ENCODE results near the gene ALK. TPM values are rescaled to one million over a fixed set of nuclear protein-coding genes. Genes with fewer than 3 reads are reported as not detected.

The ALK gene
- total RNA-seq, 4 donors from 2014 or later = 0.83 to 1.6 (median 1.2) TPM

DNA sequence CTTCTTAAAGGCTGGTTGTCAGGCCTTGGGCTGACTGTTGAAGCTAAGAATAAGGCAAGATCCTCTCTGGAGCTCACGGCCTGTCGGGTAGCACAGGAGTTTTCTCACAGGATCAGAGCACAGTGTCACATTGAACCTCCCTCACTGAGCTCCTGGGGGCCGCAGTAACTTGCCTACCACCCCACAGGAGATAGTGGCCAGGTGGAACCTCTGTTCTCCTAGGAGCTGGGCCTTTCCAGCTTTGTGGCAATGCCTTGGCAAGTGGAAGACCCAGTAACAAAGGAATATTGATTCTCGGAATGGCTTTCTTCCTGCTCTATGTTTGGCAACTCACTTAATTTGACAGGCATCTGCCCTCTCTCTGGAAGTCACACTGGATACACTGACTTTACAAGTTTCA, 1.2 kb upstream of the ALK start:
- H3K27me3 ChIP-seq = peaks cover 6 to 62% (median 25%) of the 10 kb centered on the region in 4 donors

GRCh38 chr2:29920631-29921559, 491 bp downstream of the ALK start:
- no peak for TF ChIP-seq POLR2A (IDR thresholded peaks at IDR 0.05; ENCODE audit: low read depth)
- TF ChIP-seq CTCF (IDR thresholded peaks at IDR 0.05) = no peak
- TF ChIP-seq EP300 (IDR thresholded peaks at IDR 0.05) = no peak
- intact Hi-C loops (cut with DNase I) = no loop called here
- H3K27me3 ChIP-seq = peaks cover 6 to 79% (median 28%) of the 10 kb centered on the region in 4 donors
- peak overlapping the region; percentile 50 to 60 (median 52) for H3K4me3 ChIP-seq
- H3K36me3 ChIP-seq = no peaks in the 10 kb centered on the region
- DNase-seq (ENCODE audit: extremely low spot score) = no peak
- H3K4me1 ChIP-seq = peaks cover 27 to 31% (median 29%) of the 10 kb centered on the region in 4 donors
- no peaks in the 10 kb centered on the region for H3K9me3 ChIP-seq
- 3% methylated on average over 7 of the region's 71 CpGs for WGBS
- H3K27ac ChIP-seq (replicated peaks in 1 of 4) = no peak overlapping the region

More for the DNA sequence above, 1.2 kb upstream of the ALK start:
- WGBS = 78% methylated on average over 4 of the region's 4 CpGs
- Histone ChIP-seq H3K4me3 (no peak overlapping the region), H3K4me1 (peaks cover 27 to 31% (median 29%) of the 10 kb centered on the region in 4 donors), H3K36me3 (no peaks in the 10 kb centered on the region), H3K9me3 (no peaks in the 10 kb centered on the region), H3K27ac (replicated peaks in 1 of 4) (no peak overlapping the region)
- TF ChIP-seq POLR2AphosphoS5 (IDR thresholded peaks at IDR 0.05) = no peak
- TF ChIP-seq EP300 (IDR thresholded peaks at IDR 0.05) = no peak
- TF ChIP-seq CTCF (IDR thresholded peaks at IDR 0.05) = no peak
- no peak for TF ChIP-seq POLR2A (IDR thresholded peaks at IDR 0.05; ENCODE audit: low read depth)
- no peak for DNase-seq (ENCODE audit: extremely low spot score)
- intact Hi-C loops (cut with DNase I) = no loop called here

DNA sequence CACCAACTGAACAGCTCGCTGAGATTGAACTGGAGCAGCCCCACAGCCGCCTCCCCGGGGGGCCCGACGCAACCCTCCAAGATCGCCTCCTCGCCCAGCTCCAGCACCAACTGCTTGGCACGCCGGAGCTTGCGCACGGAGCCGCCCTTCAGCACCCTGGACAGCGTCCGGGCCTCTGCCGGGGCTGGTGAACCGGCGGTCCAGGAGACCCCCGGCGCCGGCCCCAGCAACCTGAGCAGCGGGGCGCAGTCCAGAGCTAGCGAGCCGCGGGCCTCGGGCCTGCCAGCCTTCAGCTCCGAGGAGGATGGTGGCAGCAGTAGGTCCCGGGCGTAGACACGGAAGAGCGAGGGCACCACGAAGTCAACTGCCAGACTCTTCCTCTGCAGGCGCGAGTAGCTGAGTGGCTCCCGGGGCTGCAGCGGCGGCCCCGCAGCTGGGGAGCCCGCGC, 1.2 kb downstream of the ALK start:
- H3K9me3 ChIP-seq = no peaks in the 10 kb centered on the region
- H3K4me3 ChIP-seq = peak overlapping the region; percentile 50 to 60 (median 52)
- no peak for TF ChIP-seq CTCF (IDR thresholded peaks at IDR 0.05)
- TF ChIP-seq POLR2A (IDR thresholded peaks at IDR 0.05; ENCODE audit: low read depth) = no peak
- TF ChIP-seq POLR2AphosphoS5 (IDR thresholded peaks at IDR 0.05) = no peak
- no peak for TF ChIP-seq EP300 (IDR thresholded peaks at IDR 0.05)
- intact Hi-C loops (cut with DNase I) = no loop called here
- peaks cover 6 to 86% (median 28%) of the 10 kb centered on the region in 4 donors for H3K27me3 ChIP-seq
- H3K36me3 ChIP-seq = no peaks in the 10 kb centered on the region
- WGBS = 0% methylated on average over 1 of the region's 40 CpGs
- H3K27ac ChIP-seq (replicated peaks in 1 of 4) = no peak overlapping the region
- H3K4me1 ChIP-seq = peaks cover 27 to 31% (median 29%) of the 10 kb centered on the region in 4 donors
- DNase-seq (ENCODE audit: extremely low spot score) = no peak

GRCh38 chr2:29918941-29919340, 2.4 kb downstream of the ALK start:
- peaks cover 6 to 92% (median 28%) of the 10 kb centered on the region in 4 donors for H3K27me3 ChIP-seq
- no peak overlapping the region for H3K27ac ChIP-seq (replicated peaks in 1 of 4)
- no peak overlapping the region for H3K4me3 ChIP-seq
- no peaks in the 10 kb centered on the region for H3K36me3 ChIP-seq
- DNase-seq (ENCODE audit: extremely low spot score) = no peak
- no peaks in the 10 kb centered on the region for H3K9me3 ChIP-seq
- WGBS = 51% methylated on average over 3 of the region's 3 CpGs
- peaks cover 27 to 31% (median 29%) of the 10 kb centered on the region in 4 donors for H3K4me1 ChIP-seq
- TF ChIP-seq CTCF (IDR thresholded peaks at IDR 0.05) = no peak
- no peak for TF ChIP-seq EP300 (IDR thresholded peaks at IDR 0.05)
- no peak for TF ChIP-seq POLR2AphosphoS5 (IDR thresholded peaks at IDR 0.05)
- TF ChIP-seq POLR2A (IDR thresholded peaks at IDR 0.05; ENCODE audit: low read depth) = no peak
- intact Hi-C loops (cut with DNase I) = no loop called here

Data from esophagus muscularis mucosa (tissue), 4 donors.